K562 (cell line): ENCODE measurements around the gene ZDHHC8. TPM values are rescaled to one million over a fixed set of nuclear protein-coding genes. Genes with fewer than 3 reads are reported as not detected.

Experiments used
- ARID3B ChIP-seq: fragments of 250-450 bp; sonication (Bioruptor Pico); IDR thresholded peaks from 2 replicates; pipeline ENCODE4 v1.4.0; 2020; ENCODE audit warnings: borderline replicate concordance
- CBFA2T2 ChIP-seq: fragments of 450-650 bp; conservative IDR thresholded peaks from 2 replicates; pipeline ENCODE4 v1.6.1; 2017; ENCODE audit warnings: mild to moderate bottlenecking
- CBX3 ChIP-seq, 2 experiments: IDR thresholded peaks; 1 replicate in 1 of 2; 2 replicates in 1 of 2; pipeline ENCODE4 v1.6.1; 2012; ENCODE audit warnings: inconsistent platforms in 2 of 2, low read length in 2 of 2, borderline replicate concordance in 1 of 2, control low read depth in 1 of 2
- ELK1 ChIP-seq: sonication (generic); formaldehyde crosslinking; IDR thresholded peaks from 2 replicates; pipeline ENCODE4 v1.8.1; 2022; ENCODE audit warnings: missing genetic modification reagents
- GTF2A2 ChIP-seq: IDR thresholded peaks from 2 replicates; pipeline ENCODE4 v1.6.1; 2016; ENCODE audit warnings: mild to moderate bottlenecking, missing genetic modification characterization, missing compliant biosample characterization
- IRF9 ChIP-seq: fragments of 450-650 bp; IDR thresholded peaks from 2 replicates; pipeline ENCODE4 v1.6.1; 2016; ENCODE audit warnings: missing biosample characterization, missing genetic modification characterization
- LCOR ChIP-seq: sonication (generic); formaldehyde crosslinking; IDR thresholded peaks from 2 replicates; pipeline ENCODE4 v1.8.0; 2022; ENCODE audit warnings: mild to moderate bottlenecking, missing genetic modification reagents
- NR1H2 ChIP-seq: sonication (generic); formaldehyde crosslinking; IDR thresholded peaks from 2 replicates; pipeline ENCODE4 v1.4.0; 2020; ENCODE audit warnings: mild to moderate bottlenecking, missing genetic modification reagents
- PHB2 ChIP-seq: fragments of 450-650 bp; IDR thresholded peaks from 2 replicates; pipeline ENCODE4 v1.6.1; 2017; ENCODE audit warnings: low read depth
- PHTF2 ChIP-seq: fragments of 250-450 bp; sonication (Bioruptor Pico); IDR thresholded peaks from 2 replicates; pipeline ENCODE4 v1.5.0; 2021; ENCODE audit warnings: mild to moderate bottlenecking
- POLR2AphosphoS2 ChIP-seq: IDR thresholded peaks from 2 replicates; pipeline ENCODE4 v1.6.1; 2012; ENCODE audit warnings: low read length, improper control_type of control experiment
- POLR2B ChIP-seq: fragments of 450-650 bp; IDR thresholded peaks from 2 replicates; pipeline ENCODE4 v1.6.1; 2018; ENCODE audit warnings: low read depth; ENCODE audit not compliant: partially characterized antibody
- SMARCE1 ChIP-seq: fragments of 450-650 bp; IDR thresholded peaks from 2 replicates; pipeline ENCODE4 v1.7.1; 2016; ENCODE audit warnings: mild to moderate bottlenecking
- SRSF3 ChIP-seq: fragments of 200-400 bp; formaldehyde crosslinking; IDR thresholded peaks from 2 replicates; pipeline ENCODE4 v1.6.1; 2016; ENCODE audit warnings: mild to moderate bottlenecking, low read length, moderate library complexity; ENCODE audit not compliant: insufficient read depth
- YY1 ChIP-seq, 3 experiments: IDR thresholded peaks; 2 replicates each; pipeline ENCODE4 v1.6.1; 2011; ENCODE audit warnings: low read length in 2 of 3, mild to moderate bottlenecking in 2 of 3, moderate library complexity in 2 of 3, borderline replicate concordance in 1 of 3, control low read depth in 1 of 3, low read depth in 1 of 3; ENCODE audit not compliant: insufficient read depth in 3 of 3, insufficient replicate concordance in 2 of 3, control insufficient read depth in 1 of 3, insufficient read length in 1 of 3; ENCODE audit errors: extremely low read depth in 1 of 3
- ZNF3 ChIP-seq: fragments of 250-450 bp; sonication (Bioruptor Pico); IDR thresholded peaks from 2 replicates; pipeline ENCODE4 v1.5.0; 2021; ENCODE audit warnings: mild to moderate bottlenecking, moderate library complexity
- ZNF75A ChIP-seq: fragments of 450-650 bp; formaldehyde crosslinking; IDR thresholded peaks from 2 replicates; pipeline ENCODE4 v1.4.0; 2020; ENCODE audit warnings: mild to moderate bottlenecking
- ZNF766 ChIP-seq: fragments of 200-800 bp; sonication (Bioruptor generic); conservative IDR thresholded peaks from 2 replicates; pipeline ENCODE4 v1.6.1; 2016; ENCODE audit warnings: missing genetic modification characterization, missing compliant biosample characterization
- polyA plus RNA-seq, 8 experiments: library from polyadenylated mRNA; depleted of rRNA in 4 of 8; stranded (reverse) in 5 of 8; unstranded in 3 of 8; fragments of >200 nt; fragmentation: Nextera tagmentation in 2 of 8; fragmentation: Illumina TruSeq in 1 of 8; extraction: Ambion mirVana in 2 of 8; extraction: Trizol in 1 of 8; gene quantifications; 2 replicates each; pipeline versions ENCODE4 v1.2.1 to v1.2.3, GENCODE V29; 2011 to 2014; ENCODE audit warnings: inconsistent platforms in 1 of 8, missing spikeins in 1 of 8
- total RNA-seq, 7 experiments: library from RNA; depleted of rRNA in 6 of 7; stranded (reverse); fragments of >200 nt in 6 of 7; fragmentation: Illumina TruSeq in 2 of 7; extraction: Trizol in 2 of 7; gene quantifications; 2 replicates each; pipeline versions ENCODE4 v1.2.1 to v1.2.3, GENCODE V29; 2011 to 2021; ENCODE audit warnings: low replicate concordance in 1 of 7
- TF ChIP-seq, protein P1 (sequence below): sonication (generic); formaldehyde crosslinking; IDR thresholded peaks from 2 replicates; pipeline ENCODE4 v1.8.1; 2023; ENCODE audit warnings: mild to moderate bottlenecking, missing genetic modification reagents
- TF ChIP-seq, protein P2 (sequence below): fragments of 250-450 bp; sonication (Bioruptor Pico); IDR thresholded peaks from 2 replicates; pipeline ENCODE4 v1.8.0; 2022; ENCODE audit warnings: moderate library complexity, mild to moderate bottlenecking, inconsistent platforms
- TF ChIP-seq, protein P3 (sequence below): fragments of 250-450 bp; sonication (Bioruptor Pico); IDR thresholded peaks from 2 replicates; pipeline ENCODE4 v1.9.0; 2021; ENCODE audit warnings: mild to moderate bottlenecking

Gene ZDHHC8
- total and polyA plus RNA-seq, 9 of the 15 experiments (the other 6 are each of a cell fraction or from before 2014, with no cell fraction given): 0.04 to 109 (median 16.4) TPM

GRCh38 chr22:20084547-20085413 lies 46.8 kb upstream of the ZDHHC8 start (continued):
- TF ChIP-seq CBFA2T2: no peak
- no peak for TF ChIP-seq ELK1 (CRISPR knock-in tag)
- no peak for TF ChIP-seq PHTF2
- TF ChIP-seq SRSF3: peak; percentile 90; the same call in 1 of the 2 replicates
- TF ChIP-seq POLR2B: no peak
- no peak for TF ChIP-seq GTF2A2 (tag)
- TF ChIP-seq, protein P1, sequence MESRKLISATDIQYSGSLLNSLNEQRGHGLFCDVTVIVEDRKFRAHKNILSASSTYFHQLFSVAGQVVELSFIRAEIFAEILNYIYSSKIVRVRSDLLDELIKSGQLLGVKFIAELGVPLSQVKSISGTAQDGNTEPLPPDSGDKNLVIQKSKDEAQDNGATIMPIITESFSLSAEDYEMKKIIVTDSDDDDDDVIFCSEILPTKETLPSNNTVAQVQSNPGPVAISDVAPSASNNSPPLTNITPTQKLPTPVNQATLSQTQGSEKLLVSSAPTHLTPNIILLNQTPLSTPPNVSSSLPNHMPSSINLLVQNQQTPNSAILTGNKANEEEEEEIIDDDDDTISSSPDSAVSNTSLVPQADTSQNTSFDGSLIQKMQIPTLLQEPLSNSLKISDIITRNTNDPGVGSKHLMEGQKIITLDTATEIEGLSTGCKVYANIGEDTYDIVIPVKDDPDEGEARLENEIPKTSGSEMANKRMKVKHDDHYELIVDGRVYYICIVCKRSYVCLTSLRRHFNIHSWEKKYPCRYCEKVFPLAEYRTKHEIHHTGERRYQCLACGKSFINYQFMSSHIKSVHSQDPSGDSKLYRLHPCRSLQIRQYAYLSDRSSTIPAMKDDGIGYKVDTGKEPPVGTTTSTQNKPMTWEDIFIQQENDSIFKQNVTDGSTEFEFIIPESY (CRISPR knock-in tag): no peak
- no peak for TF ChIP-seq PHB2
- no peak for TF ChIP-seq LCOR (CRISPR knock-in tag)
- TF ChIP-seq, protein P2, sequence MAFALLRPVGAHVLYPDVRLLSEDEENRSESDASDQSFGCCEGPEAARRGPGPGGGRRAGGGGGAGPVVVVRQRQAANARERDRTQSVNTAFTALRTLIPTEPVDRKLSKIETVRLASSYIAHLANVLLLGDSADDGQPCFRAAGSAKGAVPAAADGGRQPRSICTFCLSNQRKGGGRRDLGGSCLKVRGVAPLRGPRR: no peak; the same call in 1 of the 2 replicates
- no peak for TF ChIP-seq CBX3 (IDR thresholded peaks at IDR 0.05; ENCODE audit: borderline replicate concordance in 1 of 2, low read length in 2 of 2)
- no peak for TF ChIP-seq ZNF75A (CRISPR knock-in tag)
- no peak for TF ChIP-seq NR1H2 (CRISPR knock-in tag)
- TF ChIP-seq ARID3B: no peak
- TF ChIP-seq YY1 (IDR thresholded peaks at IDR 0.05; ENCODE audit: borderline replicate concordance in 1 of 3, control insufficient read depth in 1 of 3, extremely low read depth in 1 of 3, insufficient read depth in 3 of 3, insufficient read length in 1 of 3, insufficient replicate concordance in 2 of 3, low read depth in 1 of 3, low read length in 2 of 3): peak in 1 of 3 experiments; percentile 62
- TF ChIP-seq, protein P3, sequence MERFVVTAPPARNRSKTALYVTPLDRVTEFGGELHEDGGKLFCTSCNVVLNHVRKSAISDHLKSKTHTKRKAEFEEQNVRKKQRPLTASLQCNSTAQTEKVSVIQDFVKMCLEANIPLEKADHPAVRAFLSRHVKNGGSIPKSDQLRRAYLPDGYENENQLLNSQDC: no peak; the same call in 1 of the 2 replicates
- no peak for TF ChIP-seq SMARCE1
- TF ChIP-seq POLR2AphosphoS2: 0 out of 2 replicates have a peak, but pooled peaks have one; percentile 18
- no peak for TF ChIP-seq ZNF766
- no peak for TF ChIP-seq ZNF3 (CRISPR knock-in tag)
- no peak for TF ChIP-seq IRF9 (tag)
